Hepatocyte (in vitro differentiated cells): ENCODE measurements around the gene CDC37L1.

Experiments
- EZH2 ChIP-seq: fragments of 200-600 bp; sonication (generic); IDR thresholded peaks from 2 replicates; pipeline ENCODE4 v1.6.1; 2016; ENCODE audit warnings: antibody characterized with exemption, mild to moderate bottlenecking, borderline replicate concordance
- EZH2phosphoT487 ChIP-seq: fragments of 200-600 bp; sonication (generic); IDR thresholded peaks from one replicate; pipeline ENCODE4 v1.6.1; 2018; ENCODE audit warnings: antibody characterized with exemption, mild to moderate bottlenecking, low read depth, moderate library complexity; ENCODE audit not compliant: unreplicated experiment, severe bottlenecking
- TF ChIP-seq, protein P1 (sequence below): fragments of 200-600 bp; sonication (generic); IDR thresholded peaks from 2 replicates; pipeline ENCODE4 v1.5.1; 2016; ENCODE audit warnings: antibody characterized with exemption, mild to moderate bottlenecking; ENCODE audit not compliant: poor library complexity

DNA sequence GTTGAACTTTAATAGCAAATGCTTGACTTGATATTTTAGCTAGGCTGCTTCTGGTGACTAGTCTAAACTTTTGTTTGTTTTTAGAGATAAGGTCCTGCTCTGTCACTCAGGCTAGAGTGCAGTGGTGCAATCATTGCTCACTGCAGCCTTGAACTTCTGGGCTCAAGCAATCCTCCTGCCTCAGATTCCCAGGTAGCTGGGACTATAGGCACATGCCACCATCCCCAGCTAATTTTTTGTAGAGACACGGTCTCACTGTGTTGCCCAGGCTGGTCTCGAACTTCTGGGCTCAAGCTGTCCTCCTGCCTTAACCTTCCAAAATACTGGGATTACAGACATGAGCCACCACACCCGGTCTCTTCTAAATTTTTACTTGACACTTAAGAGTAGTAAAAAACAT is 20.7 kb downstream of the CDC37L1 start:
- TF ChIP-seq, protein P1, sequence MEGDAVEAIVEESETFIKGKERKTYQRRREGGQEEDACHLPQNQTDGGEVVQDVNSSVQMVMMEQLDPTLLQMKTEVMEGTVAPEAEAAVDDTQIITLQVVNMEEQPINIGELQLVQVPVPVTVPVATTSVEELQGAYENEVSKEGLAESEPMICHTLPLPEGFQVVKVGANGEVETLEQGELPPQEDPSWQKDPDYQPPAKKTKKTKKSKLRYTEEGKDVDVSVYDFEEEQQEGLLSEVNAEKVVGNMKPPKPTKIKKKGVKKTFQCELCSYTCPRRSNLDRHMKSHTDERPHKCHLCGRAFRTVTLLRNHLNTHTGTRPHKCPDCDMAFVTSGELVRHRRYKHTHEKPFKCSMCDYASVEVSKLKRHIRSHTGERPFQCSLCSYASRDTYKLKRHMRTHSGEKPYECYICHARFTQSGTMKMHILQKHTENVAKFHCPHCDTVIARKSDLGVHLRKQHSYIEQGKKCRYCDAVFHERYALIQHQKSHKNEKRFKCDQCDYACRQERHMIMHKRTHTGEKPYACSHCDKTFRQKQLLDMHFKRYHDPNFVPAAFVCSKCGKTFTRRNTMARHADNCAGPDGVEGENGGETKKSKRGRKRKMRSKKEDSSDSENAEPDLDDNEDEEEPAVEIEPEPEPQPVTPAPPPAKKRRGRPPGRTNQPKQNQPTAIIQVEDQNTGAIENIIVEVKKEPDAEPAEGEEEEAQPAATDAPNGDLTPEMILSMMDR: no peak
- TF ChIP-seq EZH2 (no peak), EZH2phosphoT487 (no peak)
